Measurements from ENCODE around the gene MTUS2.

Gene MTUS2

GRCh38 chr13:29537736-29538651 is 717.9 kb downstream of the MTUS2 start:
- DNase-seq = no peak

- DNase-seq = no peak
Observed at GRCh38 chr13:29538652-29539040, 718.5 kb downstream of the MTUS2 start.

DNA sequence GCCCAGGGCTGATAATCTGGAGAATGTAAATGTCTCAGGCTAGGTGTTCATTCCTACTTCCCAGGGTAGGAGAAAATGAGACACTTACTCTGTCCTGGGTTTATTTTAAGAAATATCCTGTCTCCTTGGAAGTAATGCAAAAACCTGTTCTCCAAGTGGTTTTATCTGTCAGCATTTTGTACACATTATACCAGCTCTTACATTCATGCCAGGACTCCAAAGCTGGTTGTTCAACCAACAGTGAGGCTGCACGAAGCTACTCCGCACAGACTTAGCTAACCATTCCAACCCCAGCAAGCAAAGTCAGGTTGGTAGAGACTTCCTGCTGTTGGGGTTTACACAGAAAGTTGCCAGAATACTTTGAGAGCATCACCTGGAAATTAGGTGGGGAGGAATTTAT is 719.7 kb downstream of the MTUS2 start:
- DNase-seq = no peak

- no peak for DNase-seq
Observed at GRCh38 chr13:29540334-29540733, 720.2 kb downstream of the MTUS2 start.

- no peak for DNase-seq
Observed at GRCh38 chr13:29540799-29541198, 720.7 kb downstream of the MTUS2 start.

- DNase-seq = no peak
Observed at GRCh38 chr13:29541400-29541799, 721.3 kb downstream of the MTUS2 start.

- no peak for DNase-seq
Observed at GRCh38 chr13:29542381-29542780, 722.2 kb downstream of the MTUS2 start.

DNA sequence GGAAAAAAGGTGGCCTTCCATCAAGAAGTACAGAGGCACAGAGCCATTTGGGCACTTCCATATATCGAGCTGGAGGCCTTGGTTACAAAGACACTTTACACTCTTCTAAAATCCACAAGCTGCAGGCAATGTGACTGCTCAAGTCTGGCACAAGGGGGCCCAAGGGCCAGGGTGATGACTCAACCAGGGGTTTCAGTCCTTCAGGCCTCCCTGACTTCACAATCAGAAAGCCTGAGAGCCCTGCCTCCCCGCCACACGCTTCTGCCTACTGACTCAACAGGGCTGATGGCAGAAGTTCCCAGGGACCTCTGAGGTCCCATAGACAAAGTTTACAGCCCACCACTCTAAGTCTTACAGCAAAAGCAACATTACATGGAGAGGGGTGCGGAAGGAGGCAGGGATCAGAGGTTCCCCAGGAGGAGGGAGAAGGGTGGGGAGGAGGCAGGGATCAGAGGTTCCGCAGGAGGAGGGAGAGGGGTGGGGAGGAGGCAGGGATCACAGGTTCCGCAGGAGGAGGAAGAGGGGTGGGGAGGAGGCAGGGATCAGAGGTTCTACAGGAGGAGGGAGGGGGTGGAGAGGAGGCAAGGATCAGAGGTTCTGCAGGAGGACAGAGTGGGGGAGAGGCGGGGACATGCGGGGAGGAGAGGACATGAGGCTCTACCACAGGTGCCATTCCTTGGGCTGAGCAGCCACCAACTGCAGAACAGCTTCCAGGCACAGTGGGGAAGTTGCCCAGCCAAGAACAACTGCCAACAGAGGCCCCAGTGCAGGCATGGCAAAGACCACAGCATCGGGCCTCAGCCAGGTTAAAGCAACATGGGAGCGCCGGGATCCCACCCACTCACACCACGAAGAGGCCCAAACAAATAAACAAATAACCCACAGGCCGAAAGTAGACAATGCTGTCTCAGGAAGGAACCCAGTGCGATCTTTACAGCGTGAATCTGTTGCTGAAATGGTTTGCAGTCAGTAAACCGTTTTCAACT is 723.4 kb downstream of the MTUS2 start:
- DNase-seq = no peak

- DNase-seq = no peak
Observed at GRCh38 chr13:29545988-29546387, 725.8 kb downstream of the MTUS2 start.

GRCh38 chr13:29546662-29547061 is 726.5 kb downstream of the MTUS2 start:
- no peak for DNase-seq

DNA sequence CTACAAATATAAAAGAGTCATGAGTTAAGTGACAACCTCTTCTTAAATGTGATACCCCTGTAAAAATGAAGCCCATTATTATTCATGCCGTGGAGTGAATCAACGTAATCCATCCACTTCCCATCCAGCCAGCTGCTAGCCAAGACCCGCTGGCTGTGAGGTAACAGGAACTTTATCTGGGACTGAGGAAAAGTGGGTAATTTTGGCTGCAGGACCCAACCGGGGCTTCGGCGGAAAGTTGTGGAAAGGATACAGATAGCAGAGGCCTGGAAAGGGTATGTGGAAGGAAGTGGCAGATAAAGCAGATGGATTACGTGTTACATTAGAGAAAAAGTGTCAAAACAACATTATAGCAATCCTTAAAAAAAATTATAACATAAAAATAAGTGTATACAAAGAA is 727.0 kb downstream of the MTUS2 start:
- no peak for DNase-seq

DNA sequence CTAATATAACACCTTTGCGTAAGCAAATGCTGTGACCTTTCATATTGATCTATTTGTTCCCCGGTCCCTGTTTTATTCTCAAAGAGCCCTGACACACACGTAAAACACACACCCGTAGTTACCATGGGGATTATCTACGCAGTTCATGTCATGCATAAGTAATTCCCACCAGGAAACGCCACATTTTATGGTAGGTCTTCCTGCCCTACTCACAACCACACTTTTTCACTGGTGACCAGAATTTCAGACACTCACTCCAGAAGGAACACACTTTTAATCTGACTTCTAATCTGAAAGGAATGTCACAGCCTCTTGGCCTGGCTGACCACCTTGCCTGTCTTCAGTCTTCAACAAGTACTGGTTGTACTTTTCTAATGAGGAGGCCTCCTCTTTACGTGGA is 728.6 kb downstream of the MTUS2 start:
- no peak for DNase-seq

DNA sequence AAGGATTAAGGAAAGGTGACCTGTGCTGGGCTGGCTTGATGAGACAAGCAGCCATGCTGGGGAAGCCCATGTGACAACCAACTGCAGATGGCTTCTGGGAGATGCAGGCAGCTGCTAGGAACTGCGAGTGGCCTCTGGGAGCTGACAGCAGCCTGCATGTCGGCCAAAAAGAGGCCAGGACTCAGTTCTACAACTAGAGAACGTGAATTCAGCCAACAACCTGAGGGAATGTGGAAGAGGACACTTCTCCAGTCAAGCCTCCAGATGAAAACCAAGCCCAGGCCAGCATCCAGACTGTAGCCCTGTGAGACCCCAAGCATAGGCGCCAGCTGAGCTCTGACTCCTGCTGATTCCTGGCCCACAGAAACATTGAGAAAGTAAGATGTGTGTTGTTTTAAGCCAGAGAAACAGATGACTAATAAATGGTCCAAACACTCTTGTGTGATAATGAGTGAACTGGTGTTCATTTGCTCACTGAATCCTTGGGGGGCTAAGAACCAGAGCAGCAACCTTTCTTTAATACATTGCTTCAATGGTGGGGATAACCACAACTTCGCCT is 730.4 kb downstream of the MTUS2 start:
- no peak for DNase-seq

- DNase-seq = no peak
Observed at GRCh38 chr13:29551214-29551613, 731.1 kb downstream of the MTUS2 start.
